GM21381 (cell line): ENCODE data around the gene ARMS2.

Experiments
- ATAC-seq: cut with Tn5 transposase; IDR thresholded peaks from one replicate; pipeline ENCODE4 v1.9.1; 2021; ENCODE audit warnings: mild to moderate bottlenecking, moderate library complexity; ENCODE audit not compliant: unreplicated experiment

ARMS2 gene, protein sequence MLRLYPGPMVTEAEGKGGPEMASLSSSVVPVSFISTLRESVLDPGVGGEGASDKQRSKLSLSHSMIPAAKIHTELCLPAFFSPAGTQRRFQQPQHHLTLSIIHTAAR

DNA sequence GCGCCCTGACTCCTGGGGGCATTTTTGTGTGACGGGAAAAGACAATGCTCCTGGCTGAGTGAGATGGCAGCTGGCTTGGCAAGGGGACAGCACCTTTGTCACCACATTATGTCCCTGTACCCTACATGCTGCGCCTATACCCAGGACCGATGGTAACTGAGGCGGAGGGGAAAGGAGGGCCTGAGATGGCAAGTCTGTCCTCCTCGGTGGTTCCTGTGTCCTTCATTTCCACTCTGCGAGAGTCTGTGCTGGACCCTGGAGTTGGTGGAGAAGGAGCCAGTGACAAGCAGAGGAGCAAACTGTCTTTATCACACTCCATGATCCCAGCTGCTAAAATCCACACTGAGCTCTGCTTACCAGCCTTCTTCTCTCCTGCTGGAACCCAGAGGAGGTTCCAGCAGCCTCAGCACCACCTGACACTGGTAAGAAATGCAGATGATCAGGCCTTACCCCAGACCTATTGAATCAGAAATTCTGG lies at the start of gene ARMS2:
ARMS2 (plus strand) TSS at position 51 of the 478 bp plus-strand sequence; CDS start at position 126, 75 bp downstream.
- no peak for ATAC-seq

DNA sequence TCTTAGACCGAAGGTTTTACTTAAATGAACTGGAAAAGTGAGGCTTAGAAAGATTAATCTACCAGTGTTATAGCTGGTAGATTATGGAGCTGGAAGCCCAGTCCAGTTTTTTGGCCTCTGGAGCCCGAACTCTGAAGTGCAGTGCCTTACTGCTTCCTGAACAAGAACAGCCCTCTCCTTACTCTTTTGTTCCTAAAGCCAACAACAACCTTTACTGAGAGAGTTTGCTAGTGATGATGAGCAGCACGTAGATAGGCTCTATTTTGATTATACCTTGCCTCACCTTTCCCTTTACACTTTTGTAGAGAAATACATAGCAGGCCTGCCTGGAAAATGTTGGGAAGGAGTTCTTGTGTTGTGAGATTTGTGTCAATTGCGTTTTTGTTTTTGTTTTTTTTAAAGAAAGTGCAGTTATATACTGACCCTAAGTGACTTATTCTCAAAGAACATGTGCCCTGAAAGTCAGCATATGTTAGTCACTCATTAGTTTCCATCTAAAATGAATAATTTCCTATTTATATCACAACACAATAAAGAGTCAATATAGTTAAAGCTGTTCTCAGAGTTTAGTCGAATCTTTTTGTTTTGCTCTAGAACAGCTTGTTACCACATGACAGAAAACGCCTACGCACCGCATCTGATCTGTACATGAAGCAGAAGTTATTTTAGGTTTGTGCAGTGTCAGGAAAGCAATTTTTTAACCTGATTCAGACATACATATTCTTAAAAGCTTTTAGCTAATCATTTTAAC lies 46.9 kb upstream of the ARMS2 start:
- no peak for ATAC-seq

DNA sequence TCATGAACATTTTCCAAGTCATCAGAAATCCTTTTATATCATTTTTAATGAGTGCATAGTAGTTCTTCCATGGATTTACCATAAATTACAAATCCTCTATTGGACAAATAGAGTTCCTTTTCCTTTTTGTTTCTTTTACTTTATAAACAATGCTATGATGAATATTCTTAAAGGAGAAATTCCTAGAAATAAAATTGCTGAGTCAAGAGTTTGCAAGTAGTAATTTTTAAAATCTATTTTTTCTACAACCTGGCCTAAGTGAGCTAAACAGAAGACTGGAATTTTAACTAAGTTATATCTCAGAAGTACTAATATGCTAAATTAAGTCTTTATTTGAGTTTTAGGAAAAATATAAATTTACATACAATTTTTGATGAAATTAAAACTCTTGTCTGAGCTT lies 41.1 kb upstream of the ARMS2 start:
- no peak for ATAC-seq

DNA sequence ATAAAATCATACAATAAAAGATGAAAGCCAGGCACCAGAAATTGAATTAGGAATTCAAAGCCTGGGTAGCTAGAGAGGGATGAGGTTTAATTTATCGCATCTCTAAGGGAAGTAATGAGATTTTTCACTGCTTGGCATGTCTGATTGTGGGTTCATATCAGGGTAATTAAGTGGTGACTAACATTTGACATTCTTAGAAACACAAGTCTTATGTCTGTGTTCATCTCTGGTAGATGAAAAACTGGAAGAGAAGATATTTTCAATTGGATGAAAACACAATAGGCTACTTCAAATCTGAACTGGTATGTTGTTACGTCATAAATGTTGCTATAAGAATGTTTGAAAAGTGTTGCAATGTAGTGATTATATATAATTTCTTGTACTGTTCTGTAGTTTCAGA lies 36.8 kb upstream of the ARMS2 start:
- ATAC-seq: no peak

DNA sequence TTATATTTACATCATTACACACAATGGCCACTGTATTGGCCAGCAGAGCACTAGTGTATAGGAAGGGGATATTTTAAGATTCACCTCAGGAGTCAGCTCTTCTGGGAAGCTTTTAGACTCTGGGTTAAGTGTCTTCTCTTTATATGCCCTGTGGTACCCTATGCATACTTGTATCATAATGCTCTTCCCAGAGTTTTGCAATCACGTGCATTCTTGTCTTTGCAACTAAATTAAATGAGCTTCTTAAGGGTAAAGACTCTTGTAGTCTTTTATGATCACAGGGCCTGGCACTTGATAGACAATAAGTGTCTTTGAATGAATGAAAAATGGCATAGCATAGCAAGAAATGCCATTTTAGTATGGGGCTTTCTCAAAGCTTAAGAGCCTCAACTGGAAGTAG lies 35.4 kb upstream of the ARMS2 start:
- no peak for ATAC-seq

DNA sequence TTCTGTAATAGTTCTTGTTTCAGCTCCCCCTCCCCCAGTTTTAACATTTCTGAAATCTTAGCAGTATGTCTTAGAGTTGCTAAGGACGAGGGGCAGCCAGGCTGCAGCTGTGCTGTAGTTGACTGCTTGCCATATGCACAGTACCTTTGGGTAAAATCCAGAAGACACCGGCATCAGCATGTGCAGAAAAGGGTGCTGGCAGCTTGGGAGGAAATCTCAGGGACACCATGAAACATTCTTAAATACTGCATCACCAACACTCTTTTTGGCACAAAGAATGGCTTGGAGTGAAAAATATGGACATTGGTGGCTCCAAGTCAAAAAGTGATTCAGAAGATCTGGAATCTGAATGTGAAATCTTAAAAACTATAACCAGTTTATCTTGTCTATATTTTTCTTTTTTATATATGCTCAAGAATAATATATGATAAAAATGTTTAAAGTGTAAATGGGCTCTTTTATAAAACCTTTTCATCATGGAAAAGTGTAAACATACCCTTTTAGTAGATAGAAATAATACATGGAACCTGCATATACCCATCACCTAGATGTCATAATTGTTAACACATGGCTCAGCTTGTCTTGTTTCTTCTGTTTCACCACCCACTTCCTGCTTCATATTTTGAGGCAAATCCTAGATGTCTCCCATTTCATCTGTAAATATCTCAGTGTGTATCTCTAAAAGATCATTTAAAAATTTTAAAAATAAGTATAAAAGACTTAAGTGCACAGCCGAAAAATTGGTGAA lies 34.4 kb upstream of the ARMS2 start:
- no peak for ATAC-seq

DNA sequence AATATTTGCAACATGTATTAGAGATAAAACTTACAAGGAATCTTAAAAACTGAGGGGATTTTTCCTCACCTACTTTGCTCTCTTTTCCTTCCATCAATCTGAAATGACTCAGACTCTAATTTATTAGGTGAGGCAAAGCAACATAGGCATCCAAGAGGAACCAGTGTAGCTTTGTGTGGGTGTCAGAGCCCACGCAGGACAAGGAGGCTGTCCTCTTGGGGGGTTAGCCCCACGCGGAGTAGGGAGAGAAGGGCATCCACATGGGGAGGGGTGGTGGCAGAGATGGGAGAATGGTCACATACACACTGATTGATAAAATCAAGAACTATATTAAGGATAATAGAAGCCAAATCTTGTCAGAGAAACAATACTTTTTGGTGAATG lies 33.8 kb upstream of the ARMS2 start:
- ATAC-seq: no peak

DNA sequence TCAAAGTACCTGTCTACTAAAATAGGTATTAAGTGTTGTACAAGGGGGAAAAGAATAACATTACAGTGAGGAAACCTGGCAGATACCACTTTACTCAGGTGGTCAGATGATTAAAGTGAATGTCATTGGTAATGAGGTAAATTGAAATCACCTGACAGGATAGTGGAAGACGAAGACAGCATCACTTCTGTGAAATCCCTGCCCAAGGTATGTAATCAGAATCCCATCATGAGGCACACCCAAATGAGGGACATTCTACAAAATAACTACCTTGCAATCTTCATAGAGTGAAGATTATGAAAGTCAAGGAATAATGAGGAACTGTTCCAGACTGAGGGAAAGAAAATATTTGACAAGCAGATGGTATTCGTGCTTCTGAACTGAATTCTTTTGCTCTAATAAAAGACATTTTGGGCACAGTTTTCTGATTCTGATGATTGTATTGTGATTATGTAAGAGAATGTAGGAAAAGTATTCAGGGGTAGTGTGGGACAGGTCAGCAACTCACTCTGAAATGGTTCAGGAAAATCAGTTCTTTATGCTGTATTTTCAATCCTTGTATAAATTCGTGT lies 33.3 kb upstream of the ARMS2 start:
- no peak for ATAC-seq

DNA sequence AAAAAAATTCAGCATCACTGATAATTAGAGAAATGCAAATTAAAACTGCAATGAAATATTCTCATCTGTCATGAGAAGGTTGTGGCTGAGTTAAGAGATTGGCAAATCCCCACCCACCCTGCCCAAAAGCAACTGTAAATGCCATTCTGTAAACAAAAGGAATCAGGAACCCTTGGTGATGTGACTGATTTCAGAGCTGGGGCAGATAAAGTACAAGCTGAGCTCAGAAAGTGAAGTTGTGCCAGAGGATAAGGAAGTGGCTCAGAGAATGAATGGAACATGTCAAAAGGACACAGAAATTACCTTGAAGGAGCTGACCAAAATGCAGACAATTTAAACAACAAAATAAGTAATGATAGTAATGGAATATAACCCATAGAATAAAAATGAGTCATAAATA lies 32.7 kb upstream of the ARMS2 start:
- ATAC-seq: no peak

DNA sequence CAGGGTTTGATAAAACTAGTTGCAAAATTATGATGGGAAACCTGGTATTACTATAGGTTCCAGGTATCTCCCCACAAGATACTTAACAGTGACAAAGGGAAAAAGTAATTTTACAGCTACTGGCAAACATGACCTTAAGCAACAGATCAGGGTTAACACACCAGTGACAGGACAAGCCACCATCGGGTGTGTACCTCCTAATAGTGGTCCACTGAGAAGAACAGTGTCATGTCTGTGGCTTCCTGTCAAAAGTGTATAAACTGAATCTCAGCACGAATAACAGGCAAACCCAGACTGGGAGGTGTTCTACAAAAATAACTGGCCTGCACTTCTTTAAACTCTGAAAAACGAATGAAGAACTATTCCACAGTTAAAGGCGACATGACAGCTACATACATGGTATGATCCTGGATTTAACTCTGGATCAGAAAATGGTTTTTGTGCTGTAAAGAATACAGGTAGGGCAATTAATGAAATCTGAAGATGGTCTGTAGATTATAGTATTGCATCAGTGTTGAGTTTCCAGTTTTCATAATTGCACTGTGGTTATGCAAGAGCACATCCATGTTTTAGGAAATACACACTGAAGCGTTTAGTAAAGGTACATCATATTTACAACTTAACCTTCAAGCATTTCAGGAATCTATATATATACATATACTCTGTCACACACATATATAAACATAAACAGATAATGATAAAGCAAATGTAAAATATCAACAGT lies 32.0 kb upstream of the ARMS2 start:
- ATAC-seq: no peak

DNA sequence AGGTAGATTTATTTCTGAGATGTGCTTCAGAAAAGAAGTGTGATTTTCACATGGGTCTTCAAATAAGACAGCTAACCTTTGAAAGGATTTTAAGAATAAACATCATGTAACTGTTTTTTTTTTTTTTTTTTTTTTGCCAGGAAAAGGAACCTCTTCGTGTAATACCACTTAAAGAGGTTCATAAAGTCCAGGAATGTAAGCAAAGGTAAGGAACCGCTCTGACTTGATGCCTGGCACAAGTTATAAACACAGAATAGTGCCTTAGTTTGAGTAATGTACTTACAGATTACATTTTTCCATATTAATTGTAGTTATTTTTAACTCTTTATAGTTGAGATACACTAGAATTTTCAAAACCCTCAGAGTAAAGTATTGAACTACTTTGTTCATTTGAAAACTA lies 30.4 kb upstream of the ARMS2 start:
- no peak for ATAC-seq

DNA sequence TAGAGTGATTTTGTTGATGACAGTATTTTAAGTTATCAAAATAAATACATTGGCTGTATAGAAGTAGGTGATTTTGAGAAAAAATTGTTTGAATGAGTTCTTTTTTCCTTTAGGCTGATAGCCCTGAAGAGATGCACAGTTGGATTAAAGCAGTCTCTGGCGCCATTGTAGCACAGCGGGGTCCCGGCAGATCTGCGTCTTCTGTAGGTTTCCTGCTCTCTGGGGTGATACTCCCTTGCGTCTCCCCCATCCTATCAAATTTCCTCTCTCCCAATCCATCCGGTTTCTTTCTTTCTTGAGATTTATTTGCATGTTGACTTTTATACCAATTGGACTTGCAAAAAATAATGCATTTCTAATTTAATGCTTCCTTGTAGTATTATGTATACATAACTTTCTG lies 27.6 kb upstream of the ARMS2 start:
- ATAC-seq: no peak

DNA sequence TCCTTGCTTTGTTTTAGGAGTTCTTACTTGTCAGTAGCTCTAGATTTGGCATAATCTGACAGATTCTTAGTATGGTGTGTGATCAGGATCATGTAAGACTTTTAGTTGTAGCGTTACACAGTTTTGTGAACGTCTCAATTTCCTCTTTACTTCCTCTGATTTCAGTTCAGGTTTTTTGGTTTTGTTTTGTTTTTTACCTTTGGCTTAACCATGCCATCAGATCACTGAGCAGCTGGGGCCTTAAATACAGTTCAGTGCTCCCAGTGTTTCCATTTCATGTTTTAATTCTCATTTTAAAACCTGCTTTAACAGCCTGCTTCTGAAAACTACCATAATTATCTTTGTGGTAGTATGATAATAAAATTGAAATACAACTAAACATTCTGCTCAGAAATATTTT lies 27.2 kb upstream of the ARMS2 start:
- ATAC-seq: no peak

DNA sequence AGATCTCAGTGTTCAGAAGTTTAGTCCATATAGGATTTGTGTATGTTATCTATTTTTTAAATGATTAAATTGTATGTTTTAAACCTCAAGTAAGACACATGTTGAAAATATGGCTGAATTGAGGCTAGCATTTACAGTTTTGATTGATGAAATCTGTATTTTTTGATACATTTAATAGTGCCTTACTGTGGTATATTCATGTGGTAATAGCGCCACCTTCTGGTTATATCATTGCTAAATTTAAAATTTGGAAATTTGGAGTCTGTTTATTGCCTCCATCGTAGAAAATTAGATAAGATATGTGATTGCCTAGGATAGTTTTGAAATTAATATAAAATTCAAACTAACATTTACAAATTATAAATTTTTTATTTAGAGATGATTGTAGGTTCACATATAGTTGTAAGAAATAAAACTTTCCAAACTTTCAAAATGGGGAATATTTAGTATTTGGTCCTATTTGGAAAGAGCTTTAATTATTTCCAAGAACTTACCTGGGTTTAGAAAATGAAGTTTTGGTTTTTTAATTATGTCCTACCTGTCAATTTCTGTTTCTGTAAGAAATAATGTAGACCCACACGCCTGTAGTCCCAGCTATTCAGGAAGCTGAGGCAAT lies 19.1 kb upstream of the ARMS2 start:
- no peak for ATAC-seq

DNA sequence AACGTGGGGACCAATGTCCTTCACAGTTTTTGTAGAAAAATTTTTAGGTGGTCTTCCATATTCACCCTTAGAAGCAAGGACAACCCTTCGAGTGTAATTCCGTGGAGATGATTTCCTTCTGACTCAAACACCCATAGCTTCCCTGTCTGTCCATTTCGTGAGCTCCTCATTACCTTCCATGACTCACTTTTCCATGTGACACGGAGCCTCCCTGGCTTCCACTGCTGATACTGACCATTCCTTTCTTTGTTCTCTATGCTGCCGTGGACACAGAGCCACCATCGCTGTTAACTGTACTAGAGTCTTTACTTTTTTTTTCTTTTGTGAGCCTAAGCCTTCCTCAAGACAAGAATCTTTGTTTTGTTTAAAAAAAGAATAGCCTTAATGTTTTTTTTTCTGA lies 12.5 kb upstream of the ARMS2 start:
- ATAC-seq: no peak

DNA sequence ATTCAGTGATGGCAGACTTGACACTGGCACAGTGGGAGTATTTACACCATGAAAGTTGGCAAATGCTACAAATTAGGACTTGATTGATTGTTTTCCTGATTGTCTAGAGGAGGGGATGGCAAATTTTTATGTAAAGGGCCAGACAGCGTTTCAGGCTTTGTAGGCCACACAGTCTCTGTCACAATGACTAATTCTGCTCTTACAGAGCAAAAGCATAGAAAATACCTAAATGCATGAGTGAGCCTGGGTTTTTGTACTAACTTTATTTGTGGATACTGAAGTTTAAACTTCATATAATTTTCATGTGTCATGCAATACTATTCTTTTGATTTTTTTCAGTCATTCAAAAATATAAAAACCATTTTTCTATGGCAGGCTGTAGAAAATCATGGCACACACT lies 9.0 kb upstream of the ARMS2 start:
- no peak for ATAC-seq

DNA sequence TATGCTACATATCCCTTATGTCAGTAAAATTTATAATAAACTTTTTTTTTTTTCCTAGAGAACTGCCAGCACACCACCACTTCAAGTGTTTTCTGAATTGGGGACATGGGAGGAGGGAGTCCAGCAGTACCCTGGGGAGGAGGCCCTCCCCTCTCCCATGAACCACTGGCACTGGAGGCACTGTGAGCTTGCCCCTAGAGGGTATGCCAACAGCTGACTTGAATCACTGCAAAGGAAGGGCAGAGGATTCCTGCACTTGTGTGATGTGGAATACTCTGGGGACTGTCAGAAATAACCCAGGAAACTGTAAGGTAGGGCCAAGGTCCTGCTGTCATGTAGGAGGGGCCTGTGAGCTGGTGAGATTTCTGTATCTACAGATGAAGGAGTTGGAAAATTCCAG lies 8.5 kb upstream of the ARMS2 start:
- no peak for ATAC-seq

DNA sequence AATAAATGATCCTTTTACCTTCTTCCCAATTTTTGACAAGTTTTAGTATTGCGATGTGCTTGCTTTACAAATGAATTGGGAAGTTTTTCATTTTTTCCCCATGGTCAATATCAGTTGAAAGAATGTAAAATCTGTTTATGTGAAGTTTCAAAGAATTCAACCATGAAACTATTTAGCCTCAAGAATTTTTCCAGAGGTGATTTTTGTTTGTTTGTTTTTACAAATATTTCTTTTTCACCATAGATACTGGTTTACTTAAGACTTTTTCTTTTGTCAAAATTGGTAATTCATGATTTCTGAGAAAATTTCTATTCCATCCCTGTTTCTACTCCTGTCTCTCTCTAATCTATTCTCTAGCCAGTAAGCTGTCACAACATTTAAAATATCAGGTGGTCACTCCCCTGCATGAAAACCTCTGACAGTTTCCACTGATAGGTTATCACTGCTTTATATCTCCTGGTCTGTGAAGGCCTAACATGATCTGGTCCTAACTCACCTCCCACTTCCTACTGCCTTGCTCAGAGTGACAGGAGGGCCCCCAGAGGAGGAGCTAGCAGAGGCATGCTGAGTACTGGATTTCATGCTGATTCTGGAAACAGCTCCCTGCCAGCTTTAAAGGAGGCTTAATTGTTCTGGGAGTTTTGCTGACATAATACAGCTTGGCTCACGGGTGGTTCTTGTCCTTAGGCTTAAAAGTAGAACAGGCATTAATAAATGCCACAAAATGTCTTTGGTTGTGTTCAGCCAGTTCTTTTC lies 7.6 kb upstream of the ARMS2 start:
- no peak for ATAC-seq

DNA sequence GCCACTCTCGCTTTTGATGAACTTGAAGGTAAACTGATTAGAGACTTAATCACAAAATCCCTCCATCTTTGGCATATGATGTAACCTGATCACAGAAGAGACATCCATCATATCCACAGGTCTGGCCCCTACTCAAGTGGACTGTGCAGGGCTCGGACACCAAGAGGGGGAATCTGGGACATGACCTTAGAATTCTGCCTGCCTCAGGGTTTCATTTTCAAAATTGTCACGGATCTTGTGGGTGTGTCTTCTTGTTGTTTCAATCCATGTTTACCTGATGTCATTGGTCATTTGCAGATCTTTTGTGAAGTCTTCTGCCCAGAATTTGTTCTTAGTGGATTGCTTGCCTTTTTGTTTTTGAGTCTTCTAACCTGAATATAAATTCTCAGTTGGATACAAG lies 5.9 kb upstream of the ARMS2 start:
- ATAC-seq: no peak

DNA sequence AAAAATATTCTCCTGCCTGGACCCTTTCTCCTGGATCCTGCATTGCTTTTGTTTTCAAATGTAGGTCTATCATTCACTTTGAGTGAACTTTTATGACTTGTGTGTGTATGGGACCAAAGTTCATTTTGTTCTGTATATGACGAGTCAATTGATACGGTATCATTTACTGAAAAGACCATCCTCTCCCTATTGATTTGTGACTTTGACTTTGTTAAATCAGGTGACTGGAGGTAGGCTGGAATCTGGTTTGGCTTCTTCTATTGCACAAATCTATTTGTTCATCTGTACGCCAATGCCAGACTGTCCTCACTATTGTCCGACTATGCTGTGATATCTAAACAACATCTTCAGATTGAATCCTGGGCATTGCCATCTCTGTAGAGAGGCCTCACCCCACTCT lies 5.3 kb upstream of the ARMS2 start:
- no peak for ATAC-seq
